IPS-18c (cell line): ENCODE results near the gene BTG3.

Experiments
- H3K4me3 ChIP-seq: 2 replicates; pipeline ENCODE4 v1.7.0; 2013; ENCODE audit warnings: low read depth, mild to moderate bottlenecking, low read length, moderate library complexity; ENCODE audit not compliant: insufficient read depth
- H3K9me3 ChIP-seq: one replicate; pipeline ENCODE4 v1.6.1; 2013; ENCODE audit warnings: mild to moderate bottlenecking, low read length, moderate library complexity; ENCODE audit not compliant: control insufficient read depth, insufficient read depth

Gene BTG3

GRCh38 chr21:17552410-17552809, 60.3 kb downstream of the BTG3 start:
- H3K9me3 ChIP-seq = no peaks in the 10 kb centered on the region
- H3K4me3 ChIP-seq = no peak overlapping the region

- no peak overlapping the region for H3K4me3 ChIP-seq
- no peaks in the 10 kb centered on the region for H3K9me3 ChIP-seq
These were observed 61.9 kb downstream of the BTG3 start for GRCh38 chr21:17550671-17551308.

- Histone ChIP-seq H3K9me3 (no peaks in the 10 kb centered on the region), H3K4me3 (no peak overlapping the region)
These were observed 64.4 kb downstream of the BTG3 start for GRCh38 chr21:17548262-17548661.

GRCh38 chr21:17545007-17545406, 67.7 kb downstream of the BTG3 start:
- H3K4me3 ChIP-seq = no peak overlapping the region
- H3K9me3 ChIP-seq = no peaks in the 10 kb centered on the region
